Activated T-cell treated with anti-CD3 and anti-CD28 coated beads for 48 hours (primary cell): ENCODE data around the gene SOX12.
"Not testable (repeated sequence)": the region's sequence is repeated elsewhere in the genome, so short reads cannot be mapped to it uniquely, and the experiment has no call there.

ENCODE experiments used
- DNase-seq: peaks from one replicate; pipeline ENCODE4 v3.0.0-alpha.2; 2020; ENCODE audit warnings: low read depth

The SOX12 gene

GRCh38 chr20:328975-329695 lies 3.8 kb downstream of the SOX12 start:
- DNase-seq: no peak

GRCh38 chr20:329851-330232 lies 4.5 kb downstream of the SOX12 start:
- no peak for DNase-seq

GRCh38 chr20:330233-331149 lies 5.1 kb downstream of the SOX12 start:
- DNase-seq: no peak

GRCh38 chr20:334578-334977 lies 9.2 kb downstream of the SOX12 start:
- no peak for DNase-seq

- not testable (repeated sequence) for DNase-seq
Observed at GRCh38 chr20:336040-336439, 10.7 kb downstream of the SOX12 start.

- no peak for DNase-seq
Observed at GRCh38 chr20:341682-342081, 16.3 kb downstream of the SOX12 start.

- DNase-seq: no peak
Observed at GRCh38 chr20:343107-343506, 17.8 kb downstream of the SOX12 start.

GRCh38 chr20:346033-346639 lies 20.8 kb downstream of the SOX12 start:
- DNase-seq: no peak

GRCh38 chr20:346640-347316 lies 21.4 kb downstream of the SOX12 start, which contains the start of gene NRSN2:
TSS of gene NRSN2 (plus strand) at chr20:347111. CDS start at chr20:349644, 2,533 bp downstream.
- DNase-seq: no peak

- no peak for DNase-seq
Observed at GRCh38 chr20:347317-347639, 21.9 kb downstream of the SOX12 start.

- peak; percentile 71 for DNase-seq
Observed at GRCh38 chr20:347640-348484, 22.5 kb downstream of the SOX12 start.

GRCh38 chr20:348972-349841 lies 23.9 kb downstream of the SOX12 start:
- DNase-seq: no peak

- DNase-seq: no peak
Observed at GRCh38 chr20:353166-353565, 27.8 kb downstream of the SOX12 start.

GRCh38 chr20:354298-354977 lies 29.1 kb downstream of the SOX12 start:
- DNase-seq: peak; percentile 76

- not testable (repeated sequence) for DNase-seq
Observed at GRCh38 chr20:356154-356553, 30.8 kb downstream of the SOX12 start.

- DNase-seq: no peak
Observed at GRCh38 chr20:356745-357144, 31.4 kb downstream of the SOX12 start.

- no peak for DNase-seq
Observed at GRCh38 chr20:358891-359555, 33.7 kb downstream of the SOX12 start.

GRCh38 chr20:361561-361960 lies 36.2 kb downstream of the SOX12 start:
- DNase-seq: no peak
